HG02943 (cell line): Measurements from ENCODE around the gene TIAM1.

Experiments used
- ATAC-seq: cut with Tn5 transposase; IDR thresholded peaks from one replicate; pipeline ENCODE4 v1.9.1; 2021; ENCODE audit warnings: mild to moderate bottlenecking, low read depth, moderate library complexity; ENCODE audit not compliant: unreplicated experiment

The TIAM1 gene

DNA sequence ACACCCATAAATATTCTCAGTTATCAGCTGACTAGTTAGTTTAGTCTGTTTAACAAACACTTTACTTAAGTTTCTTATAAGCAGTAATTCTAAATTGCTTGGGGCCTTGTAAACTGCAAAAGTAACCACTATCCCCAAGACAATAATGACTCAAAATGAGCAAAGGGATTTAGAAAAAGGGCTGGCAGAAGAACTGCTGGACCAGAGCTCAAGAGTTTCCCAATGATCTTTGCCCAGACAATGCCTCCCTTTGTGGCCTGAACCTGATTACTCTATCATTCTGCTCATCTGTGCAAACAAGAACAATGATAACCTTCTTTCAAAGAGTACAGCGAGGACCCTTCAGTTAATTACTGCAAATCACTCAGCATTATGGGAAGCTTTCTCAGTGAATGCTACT lies 123.5 kb downstream of the TIAM1 start:
- no peak for ATAC-seq

DNA sequence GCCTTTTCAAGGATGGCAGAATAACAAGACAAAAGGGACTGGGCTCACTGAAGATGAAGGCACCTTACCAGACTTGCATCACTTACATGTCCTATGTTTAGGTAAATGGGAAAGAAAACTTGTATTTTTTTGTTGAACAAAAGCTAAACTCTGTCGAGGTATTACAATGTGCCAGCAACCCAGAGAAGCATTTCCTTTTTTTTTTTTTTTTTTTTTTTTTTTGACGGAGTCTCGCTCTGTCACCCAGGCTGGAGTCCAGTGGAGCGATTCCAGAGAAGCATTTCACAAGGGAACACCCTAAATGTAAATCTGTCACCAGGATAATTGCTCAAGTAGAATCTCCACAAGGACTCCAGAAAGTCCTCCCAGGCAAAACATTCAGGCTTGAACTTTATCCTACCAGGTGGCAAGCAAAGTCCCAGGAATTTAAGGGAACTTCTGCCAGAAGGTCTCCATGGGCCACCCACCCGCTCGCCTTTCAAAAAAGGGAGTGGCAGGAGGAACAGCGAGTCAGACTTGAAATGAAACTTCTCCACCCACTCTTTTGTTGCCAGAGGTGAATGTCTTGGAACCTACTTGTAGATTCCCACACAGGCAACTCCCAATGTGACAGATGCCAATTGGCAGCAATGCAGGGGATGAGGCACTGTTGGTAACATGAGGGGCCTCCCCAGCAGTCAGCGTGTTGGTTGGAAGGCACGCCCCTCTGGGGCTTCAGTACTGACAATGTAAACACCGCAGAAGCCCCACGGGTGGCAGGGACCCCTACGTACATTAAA lies 125.0 kb downstream of the TIAM1 start:
- no peak for ATAC-seq

DNA sequence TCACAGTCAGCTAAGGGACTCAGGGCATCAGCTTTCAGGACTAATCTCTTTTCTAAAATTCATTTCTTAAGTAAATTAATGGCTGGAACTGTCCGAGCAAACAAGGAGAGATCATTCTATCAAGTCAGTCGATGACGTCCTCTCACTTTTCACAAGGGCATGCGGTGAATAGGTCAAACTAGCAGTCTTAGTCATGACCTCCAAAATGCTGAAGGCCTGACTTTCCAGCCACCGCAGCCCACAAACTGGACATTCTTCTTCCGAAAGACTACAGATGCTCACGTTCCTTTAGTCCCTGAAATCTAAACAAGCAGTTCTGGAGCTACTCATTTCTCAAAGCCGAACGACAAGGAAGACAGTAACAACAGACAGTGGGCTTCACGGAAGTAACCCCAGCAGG lies 127.9 kb downstream of the TIAM1 start:
- ATAC-seq, result no peak

DNA sequence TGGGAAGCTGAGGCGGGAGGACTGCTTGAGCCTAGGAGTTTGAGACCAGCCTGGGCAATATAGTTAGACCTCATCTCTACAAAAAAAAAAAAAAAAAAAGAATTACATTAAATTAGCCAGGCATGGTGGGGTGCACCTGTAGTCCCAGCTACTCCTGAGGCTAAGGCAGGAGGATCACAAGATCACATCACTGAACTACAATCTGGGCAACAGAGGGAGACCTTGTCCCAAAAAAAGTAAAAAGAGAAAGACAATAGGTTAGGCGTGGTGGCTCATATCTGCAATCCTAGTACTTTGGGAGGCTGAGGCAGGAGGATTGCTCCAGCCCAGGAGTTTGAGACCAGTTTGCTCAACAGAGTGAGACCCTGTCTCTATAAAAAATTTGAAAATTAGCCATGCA lies 130.3 kb downstream of the TIAM1 start:
- ATAC-seq, result no peak

DNA sequence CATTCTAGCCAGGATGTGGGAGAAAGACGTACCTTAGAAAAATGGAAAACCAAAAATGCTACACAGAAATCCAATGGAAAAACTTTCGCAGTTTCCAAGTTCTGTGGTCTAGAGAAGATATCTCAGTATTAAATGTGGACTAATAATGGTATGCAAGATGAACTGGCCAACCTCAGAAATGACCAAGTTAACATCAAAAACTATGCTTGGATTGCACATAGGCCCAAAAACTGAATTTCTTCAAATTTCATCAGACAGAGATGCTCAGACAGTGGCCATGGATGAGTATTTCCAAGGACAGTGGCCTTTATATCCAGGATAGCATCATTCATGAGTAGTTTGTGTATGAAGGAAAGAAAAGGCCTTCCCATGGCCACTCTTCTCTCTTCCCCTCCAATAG lies 132.2 kb downstream of the TIAM1 start:
- ATAC-seq, result no peak

DNA sequence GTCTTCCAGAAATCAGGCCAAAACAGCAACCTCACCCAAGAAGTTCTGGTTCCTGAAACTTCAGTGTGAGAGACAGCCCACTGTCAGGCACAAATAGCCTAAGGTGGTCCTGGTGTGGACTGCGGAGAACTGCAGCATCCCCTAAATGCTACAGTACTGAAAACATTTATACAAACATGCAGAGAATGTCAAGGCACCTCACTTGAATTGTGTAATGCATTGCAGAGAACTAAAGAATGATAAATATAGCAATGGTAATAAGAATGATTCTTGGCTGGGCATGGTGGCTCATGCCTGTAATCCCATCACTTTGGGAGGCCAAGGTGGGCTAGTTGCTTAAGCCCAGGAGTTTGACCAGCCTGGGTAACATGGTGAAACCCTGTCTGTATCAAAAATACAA lies 138.6 kb downstream of the TIAM1 start:
- no peak for ATAC-seq

DNA sequence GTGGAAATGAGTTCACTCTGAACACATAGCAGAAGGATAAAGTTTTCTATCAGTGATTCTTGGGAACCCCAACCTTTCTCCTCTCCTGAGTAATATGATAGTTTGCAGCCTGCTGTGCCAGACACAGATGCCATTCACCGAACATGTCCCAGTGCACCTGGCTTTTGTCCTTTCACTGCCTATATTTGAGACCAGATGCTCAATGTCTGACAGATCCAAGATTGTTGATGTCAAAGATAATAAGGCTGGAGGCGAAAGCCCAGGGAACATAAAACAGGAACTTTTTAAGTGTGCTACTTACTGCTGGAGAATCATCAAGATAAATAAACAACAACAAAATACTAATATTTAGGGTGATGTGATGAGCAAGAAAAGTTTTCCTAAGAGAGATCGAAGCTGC lies 139.3 kb downstream of the TIAM1 start:
- ATAC-seq, result no peak

DNA sequence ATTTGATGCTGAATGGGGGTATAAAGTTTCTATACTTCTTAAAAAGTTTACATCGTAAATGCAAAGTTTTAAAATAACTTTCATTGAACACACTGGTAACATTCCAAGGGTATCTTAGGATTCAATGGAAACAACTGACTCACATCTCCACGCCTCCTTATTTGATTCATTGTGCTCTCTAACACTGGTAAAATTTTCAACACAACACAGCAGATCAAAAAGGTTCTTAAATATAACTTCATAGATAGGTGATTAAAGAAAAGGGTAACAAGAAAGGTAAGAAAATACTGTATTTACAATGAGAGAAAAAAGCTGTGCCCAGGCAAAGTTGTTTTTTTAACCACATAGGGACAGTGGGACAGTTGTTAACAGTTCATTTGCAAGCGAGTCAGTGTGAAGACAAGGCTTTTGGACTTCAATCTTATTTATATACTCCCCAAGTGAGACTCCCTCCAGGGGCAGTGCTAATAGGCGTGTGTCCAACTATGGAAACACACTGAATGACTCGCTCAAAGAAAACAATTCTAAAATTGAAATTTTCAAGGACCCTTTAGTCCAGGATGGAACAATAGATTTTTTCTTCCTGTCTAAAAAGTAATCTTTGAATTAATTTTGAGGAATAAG lies 140.5 kb downstream of the TIAM1 start:
- no peak for ATAC-seq

DNA sequence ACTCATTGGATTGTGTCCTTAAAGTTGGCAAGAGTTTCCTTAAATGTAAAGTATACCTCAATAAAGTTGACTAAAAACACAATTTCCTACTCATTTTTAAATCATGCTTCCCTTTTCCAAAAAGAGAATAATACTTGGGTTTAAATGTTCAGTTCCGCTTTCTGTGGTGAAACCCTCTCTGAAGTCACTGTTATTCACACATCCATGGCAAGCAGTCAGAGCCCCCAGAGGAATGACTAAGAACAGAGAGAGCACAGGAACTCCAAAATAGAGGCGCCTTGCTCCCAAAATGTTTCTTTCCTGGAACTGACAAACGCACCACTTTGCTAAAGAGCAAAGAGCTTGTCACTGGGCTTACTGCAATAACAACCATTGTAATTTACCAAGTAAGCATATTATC lies 142.5 kb downstream of the TIAM1 start:
- ATAC-seq, result no peak

DNA sequence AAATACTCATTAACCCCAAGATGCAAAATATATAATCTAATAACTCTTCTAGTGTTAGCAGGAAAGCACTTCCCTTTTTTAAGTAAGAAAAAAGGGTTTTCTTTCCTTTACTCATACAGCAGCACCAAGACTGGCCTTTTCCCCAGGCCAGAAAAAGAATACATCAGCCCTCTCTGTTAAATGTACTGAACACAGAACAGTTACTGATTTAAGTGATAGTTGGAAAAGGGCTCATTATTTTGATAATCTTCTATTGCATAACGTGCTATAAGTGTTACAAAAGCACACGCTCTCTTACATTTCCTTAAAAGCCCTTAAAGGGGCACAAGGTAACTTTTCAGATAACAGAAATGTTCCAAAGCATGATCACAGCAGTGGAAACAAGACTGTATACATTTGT lies 142.9 kb downstream of the TIAM1 start:
- ATAC-seq, result no peak

DNA sequence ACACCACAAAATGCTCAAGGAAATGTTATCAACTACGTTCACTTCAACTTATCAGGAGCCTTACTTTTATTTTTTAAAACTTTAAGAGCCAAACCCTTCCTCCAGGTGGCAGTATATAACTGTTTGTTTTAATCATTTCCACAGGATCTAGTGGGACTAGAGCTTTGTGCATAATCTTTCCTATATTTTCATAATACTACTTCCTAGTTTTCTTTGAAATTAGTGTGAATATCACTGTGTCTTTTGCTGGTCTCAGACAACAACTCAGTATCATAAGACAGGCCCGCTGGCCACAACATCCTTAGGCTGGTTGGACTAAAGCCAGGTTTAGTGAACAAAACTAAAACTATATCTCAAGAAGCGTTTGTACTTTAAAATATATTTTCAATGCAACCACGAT lies 145.5 kb downstream of the TIAM1 start:
- no peak for ATAC-seq

DNA sequence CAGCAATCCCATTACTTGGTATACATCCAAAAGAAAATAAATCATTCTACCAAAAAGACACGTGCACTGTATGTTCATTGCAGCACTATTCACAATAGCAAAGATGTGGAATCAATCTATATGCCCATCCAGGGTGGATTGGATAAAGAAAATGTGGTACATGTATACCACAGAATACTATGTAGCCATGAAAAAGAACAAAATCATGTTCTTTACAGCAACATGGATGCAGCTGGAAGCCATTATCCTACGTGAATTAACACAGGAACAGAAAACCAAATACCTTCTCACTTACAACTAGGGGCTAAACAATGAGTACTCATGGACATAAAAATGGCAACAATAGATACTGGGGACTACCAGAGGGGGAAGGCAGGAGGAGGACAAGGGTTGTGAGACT lies 147.3 kb downstream of the TIAM1 start:
- no peak for ATAC-seq

DNA sequence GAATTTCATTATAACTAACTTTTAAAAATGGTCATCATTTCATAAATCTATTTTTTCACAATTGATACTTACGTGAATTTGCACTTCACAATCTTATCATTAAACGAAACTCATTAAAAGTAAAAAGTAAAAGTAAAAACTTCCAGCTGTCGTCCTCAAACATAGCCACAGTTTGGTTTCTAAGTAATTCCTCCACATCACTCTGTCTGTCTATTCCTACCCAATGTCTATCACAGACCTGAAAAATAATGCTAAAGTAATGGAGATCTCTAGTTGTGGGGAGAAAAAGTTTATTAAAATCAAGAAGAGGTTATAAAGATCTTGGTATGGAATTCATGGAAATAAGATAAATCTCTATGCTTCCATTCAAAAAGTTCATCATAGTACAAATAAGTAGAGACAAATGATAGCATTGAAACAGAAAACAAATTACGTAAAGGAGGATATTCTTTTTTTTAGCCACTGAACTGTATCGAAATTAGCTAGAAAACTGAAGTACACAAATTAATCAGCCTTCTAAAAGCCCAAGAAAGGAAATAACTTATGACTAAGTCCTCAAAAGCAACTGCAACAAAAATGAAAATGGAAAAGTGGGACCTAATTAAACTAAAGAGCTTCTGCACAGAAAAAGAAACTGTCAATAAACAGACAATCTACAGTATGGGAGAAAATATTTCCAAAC lies 148.6 kb downstream of the TIAM1 start:
- ATAC-seq, result no peak

DNA sequence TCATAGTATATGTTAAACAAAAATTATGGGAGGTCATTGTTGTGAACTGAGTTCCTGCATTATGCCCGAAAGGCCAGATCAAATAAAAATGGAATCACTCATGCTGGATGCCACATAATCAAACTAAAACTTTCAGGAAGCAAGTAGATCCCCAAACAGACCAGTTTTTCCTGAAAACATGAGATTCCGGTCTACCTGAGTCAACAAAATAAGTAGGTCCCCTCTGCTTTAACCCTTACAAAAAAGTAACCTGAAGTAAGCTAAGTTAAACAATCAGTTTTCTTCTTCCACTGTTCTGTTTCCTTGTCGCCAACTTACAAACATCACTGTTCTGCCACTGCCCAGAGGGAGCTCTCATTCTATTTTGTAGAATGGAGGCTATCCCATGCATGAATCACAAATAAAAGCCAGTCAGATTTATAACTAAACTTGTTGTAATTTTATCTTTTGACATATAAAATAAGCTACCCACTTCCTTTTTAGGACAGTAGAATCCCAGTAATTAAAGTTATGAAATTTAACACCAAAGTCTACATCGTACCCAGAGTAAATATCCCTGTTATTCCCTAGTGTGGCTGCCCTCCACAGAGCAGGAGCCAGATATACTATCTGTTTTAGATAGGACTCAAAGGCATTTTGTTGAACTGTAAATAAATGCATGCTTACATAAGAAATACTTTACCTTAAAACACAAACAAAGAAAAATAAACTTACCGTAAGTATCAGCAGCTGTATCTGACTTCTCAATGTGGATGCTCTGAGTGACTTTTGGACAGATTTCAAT lies 149.4 kb downstream of the TIAM1 start:
- ATAC-seq, result no peak

DNA sequence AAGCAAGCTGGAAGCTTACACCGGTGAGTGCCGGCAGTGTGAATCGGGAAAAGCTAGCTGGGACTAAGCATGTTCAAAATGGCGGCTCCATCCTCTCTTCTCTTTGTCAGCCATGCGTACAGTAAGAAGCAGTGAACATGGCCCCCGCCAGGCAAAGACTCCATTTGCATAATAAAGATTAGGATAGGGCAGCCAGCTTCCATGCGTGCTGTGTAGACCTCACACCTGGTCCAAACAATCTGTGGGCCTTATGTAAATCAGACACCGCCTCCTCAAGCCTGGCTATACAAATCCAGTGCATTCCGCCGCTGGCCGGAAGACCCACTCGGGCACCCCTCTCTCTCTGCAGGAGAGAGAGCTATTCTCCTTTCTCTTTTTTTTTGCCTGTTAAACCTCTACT lies 150.3 kb downstream of the TIAM1 start:
- ATAC-seq, result no peak

DNA sequence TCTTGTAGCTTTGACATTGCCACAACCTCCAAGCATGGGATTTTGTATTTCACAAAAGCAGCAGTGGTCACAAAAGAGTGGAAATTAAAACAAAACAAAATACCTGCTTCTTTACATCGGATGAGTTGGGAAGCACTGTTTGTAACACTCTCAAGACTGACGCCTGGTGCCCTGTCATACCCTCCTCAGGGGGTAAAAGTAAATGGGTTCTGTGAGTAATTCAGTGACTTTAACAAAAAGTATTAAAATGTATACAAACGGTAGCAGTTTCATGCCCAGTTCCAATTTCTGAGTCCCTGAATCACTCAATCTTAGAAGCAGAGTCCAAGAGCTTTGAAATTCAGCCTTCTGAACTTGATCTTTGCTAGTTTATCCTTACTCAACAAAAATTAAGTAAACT lies 152.5 kb downstream of the TIAM1 start:
- no peak for ATAC-seq

DNA sequence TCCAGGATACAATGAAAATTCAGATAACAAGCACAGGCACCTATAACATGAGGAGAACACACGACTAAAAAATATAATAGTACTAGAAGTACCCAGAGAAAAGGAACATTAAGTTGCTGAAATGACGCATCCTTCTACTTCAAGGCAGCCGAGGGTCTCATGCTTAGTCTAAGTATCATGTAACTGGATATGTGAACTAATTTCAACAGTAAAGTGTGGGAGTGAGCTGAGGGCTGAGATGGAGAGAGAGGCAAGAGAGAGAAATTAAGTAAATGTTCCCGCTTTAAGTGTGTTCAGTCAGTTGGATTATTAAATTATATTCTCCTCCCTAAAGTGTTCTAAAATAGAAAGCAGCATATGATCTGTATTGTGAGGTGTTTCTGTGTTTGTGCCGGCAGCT lies 153.5 kb downstream of the TIAM1 start:
- no peak for ATAC-seq

DNA sequence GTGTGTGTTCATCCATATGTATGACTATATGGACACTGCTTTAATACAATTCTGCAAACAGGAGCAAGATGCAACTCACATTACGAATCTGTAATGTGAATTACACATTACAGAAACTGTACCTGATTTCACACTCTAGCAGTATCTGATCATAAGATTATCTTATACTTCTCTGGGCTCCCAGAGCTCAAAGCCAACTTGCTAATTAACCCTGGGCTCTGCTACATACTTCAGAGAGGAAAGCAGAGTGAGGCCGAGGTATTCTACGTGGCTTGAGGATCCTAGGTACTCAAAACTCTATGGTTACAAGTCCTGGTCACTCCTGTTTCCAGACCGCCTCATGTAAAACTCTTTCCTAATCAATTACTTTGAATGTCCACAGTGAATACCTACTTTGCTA lies 156.6 kb downstream of the TIAM1 start:
- ATAC-seq, result no peak

DNA sequence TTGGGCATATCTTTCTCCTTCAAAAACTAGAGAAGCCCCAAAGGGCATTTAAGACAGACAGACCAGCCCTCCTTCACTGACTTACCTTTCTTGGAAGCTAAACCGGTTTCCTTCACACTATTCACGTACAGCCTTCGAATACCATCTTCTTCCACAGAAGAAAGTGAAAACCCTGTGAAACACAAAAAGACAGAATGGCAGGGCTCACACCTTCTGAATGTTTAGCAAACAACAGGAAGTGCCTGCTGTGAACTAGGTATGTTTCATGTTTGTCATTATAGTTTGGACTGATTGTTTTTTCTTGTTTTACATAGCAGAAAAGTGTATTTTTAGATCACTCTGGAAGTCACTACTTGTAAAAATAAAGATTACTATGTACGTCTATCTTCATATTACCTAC lies 157.1 kb downstream of the TIAM1 start:
- ATAC-seq, result no peak

DNA sequence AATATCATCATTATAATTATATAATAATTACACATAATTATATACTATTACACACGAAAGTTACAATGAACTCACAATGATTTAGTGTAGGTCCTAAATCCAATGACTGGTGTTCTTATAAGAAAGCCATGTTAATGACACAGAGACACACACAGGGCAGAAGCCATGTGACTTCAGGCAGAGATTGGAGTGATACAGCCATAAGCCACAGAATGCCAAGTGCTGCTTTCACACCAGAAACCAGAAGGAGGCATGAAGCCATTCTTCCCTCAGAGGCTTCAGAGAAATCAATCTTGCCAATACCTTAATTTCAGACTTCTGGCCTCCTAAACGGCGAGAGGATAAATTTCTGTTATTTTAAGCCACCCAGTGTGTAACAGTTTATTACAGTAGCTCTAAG lies 158.4 kb downstream of the TIAM1 start:
- ATAC-seq, result no peak

DNA sequence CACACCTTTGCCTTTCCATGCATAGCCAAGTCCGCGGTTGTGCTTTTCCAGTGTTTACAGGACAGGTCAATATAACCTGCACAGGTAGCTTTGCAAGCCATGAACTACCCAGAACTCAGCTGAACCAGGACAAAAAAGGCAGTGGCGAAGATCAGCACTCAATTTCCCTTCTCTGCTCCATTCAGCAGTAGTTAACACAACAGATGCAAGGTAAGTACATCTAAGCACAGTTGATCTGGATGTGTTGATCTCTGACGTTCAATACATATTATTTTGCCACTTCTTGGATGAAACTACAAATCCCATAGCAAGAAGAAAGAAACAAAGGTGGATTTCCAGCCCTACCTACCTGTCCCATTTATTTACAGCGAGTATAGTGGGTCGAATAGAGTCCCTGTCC lies 159.2 kb downstream of the TIAM1 start:
- no peak for ATAC-seq
